22Rv1 (cell line): ENCODE measurements around the gene TNKS2.

Source experiments
- CTCF ChIP-seq: fragments of 450-650 bp; IDR thresholded peaks from 2 replicates; pipeline ENCODE4 v1.5.1; 2017; ENCODE audit warnings: mild to moderate bottlenecking
- ZFX ChIP-seq: fragments of 450-650 bp; IDR thresholded peaks from 2 replicates; pipeline ENCODE4 v1.6.1; 2017; ENCODE audit warnings: antibody characterized with exemption, borderline replicate concordance

GRCh38 chr10:91798649-91799611 is 704 bp downstream of the TNKS2 start:
- no peak for TF ChIP-seq CTCF
- no peak for TF ChIP-seq ZFX
